ENCODE data around the gene PROCA1. TPM values are rescaled to one million over a fixed set of nuclear protein-coding genes. Genes with fewer than 3 reads are reported as not detected.

The PROCA1 gene
- total RNA-seq, 2 donors from 2014 or later: not detected

DNA sequence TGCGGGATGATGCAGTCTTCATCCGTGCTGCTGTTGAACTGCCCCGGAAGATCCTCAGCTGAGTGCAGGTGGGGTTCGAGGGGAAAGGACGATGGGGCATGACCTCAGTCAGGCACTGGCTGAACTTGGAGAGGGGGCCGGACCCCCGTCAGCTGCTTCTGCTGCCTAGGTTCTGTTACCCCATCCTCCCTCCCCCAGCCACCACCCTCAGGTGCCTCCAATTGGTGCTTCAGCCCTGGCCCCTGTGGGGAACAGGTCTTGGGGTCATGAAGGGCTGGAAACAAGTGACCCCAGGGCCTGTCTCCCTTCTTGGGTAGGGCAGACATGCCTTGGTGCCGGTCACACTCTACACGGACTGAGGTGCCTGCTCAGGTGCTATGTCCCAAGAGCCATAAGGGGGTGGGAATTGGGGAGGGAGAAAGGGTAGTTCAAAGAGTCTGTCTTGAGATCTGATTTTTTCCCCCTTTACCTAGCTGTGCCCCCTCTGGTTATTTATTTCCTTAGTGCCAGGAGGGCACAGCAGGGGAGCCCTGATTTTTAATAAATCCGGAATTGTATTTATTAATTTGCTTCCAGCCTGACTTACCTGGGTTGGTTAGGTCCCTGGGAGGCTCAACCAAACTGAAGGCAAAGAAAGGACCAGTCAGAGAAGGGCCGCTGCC, 38.0 kb upstream of the PROCA1 start:
- intact Hi-C loops (cut with DNase I): no loop called here
- Histone ChIP-seq H3K27me3 (no peaks in the 10 kb centered on the region), H3K36me3 (replicated peaks in 1 of 2; ENCODE audit: insufficient read depth in 1 of 2, low read depth in 2 of 2) (peaks cover 0 to 7% of the 10 kb centered on the region in 2 donors), H3K4me3 (no peak overlapping the region), H3K27ac (peak overlapping the region in 3 of 4 donors; percentile 33 to 98 (median 49)), H3K4me1 (peaks cover 58% of the 10 kb centered on the region), H3K9me3 (no peaks in the 10 kb centered on the region)
- no peak for TF ChIP-seq POLR2A (IDR thresholded peaks at IDR 0.05)
- TF ChIP-seq, protein P1, sequence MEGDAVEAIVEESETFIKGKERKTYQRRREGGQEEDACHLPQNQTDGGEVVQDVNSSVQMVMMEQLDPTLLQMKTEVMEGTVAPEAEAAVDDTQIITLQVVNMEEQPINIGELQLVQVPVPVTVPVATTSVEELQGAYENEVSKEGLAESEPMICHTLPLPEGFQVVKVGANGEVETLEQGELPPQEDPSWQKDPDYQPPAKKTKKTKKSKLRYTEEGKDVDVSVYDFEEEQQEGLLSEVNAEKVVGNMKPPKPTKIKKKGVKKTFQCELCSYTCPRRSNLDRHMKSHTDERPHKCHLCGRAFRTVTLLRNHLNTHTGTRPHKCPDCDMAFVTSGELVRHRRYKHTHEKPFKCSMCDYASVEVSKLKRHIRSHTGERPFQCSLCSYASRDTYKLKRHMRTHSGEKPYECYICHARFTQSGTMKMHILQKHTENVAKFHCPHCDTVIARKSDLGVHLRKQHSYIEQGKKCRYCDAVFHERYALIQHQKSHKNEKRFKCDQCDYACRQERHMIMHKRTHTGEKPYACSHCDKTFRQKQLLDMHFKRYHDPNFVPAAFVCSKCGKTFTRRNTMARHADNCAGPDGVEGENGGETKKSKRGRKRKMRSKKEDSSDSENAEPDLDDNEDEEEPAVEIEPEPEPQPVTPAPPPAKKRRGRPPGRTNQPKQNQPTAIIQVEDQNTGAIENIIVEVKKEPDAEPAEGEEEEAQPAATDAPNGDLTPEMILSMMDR (IDR thresholded peaks at IDR 0.05): no peak
- DNase-seq: no peak
- WGBS, 2 donors: 20 to 52% methylated on average over 2 to 11 of the region's 11 CpGs
- ATAC-seq: no peak

DNA sequence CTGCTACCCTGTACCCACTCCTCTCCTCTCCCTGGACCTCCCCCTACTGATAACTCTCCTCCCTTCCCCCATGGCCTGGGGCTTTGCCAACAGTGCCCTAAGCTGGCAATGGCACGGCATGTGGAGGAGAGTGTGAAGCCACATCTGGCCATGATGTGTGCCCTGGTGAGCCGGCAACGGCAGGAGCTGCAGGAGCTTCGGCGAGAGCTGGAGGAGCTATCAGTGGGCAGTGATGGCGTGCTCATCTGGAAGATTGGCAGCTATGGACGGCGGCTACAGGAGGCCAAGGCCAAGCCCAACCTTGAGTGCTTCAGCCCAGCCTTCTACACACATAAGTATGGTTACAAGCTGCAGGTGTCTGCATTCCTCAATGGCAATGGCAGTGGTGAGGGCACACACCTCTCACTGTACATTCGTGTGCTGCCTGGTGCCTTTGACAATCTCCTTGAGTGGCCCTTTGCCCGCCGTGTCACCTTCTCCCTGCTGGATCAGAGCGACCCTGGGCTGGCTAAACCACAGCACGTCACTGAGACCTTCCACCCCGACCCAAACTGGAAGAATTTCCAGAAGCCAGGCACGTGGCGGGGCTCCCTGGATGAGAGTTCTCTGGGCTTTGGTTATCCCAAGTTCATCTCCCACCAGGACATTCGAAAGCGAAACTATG, 37.3 kb upstream of the PROCA1 start:
- peak overlapping the region in 3 of 4 donors; percentile 33 to 98 (median 94) for H3K27ac ChIP-seq
- ATAC-seq (no peak), DNase-seq (peak in 2 of 4 donors; percentile 41 to 52)
- no peaks in the 10 kb centered on the region for H3K27me3 ChIP-seq
- H3K4me1 ChIP-seq: peaks cover 58% of the 10 kb centered on the region
- no peaks in the 10 kb centered on the region for H3K9me3 ChIP-seq
- intact Hi-C loops (cut with DNase I): no loop called here
- peak in 1 of 3 donors; percentile 4 for TF ChIP-seq POLR2A (IDR thresholded peaks at IDR 0.05)
- TF ChIP-seq, protein P1 (IDR thresholded peaks at IDR 0.05): no peak
- WGBS, 2 donors: 10 to 53% methylated on average over 4 to 18 of the region's 18 CpGs
- no peak overlapping the region for H3K4me3 ChIP-seq
- peaks cover 0 to 7% of the 10 kb centered on the region in 2 donors for H3K36me3 ChIP-seq (replicated peaks in 1 of 2; ENCODE audit: insufficient read depth in 1 of 2, low read depth in 2 of 2)

DNA sequence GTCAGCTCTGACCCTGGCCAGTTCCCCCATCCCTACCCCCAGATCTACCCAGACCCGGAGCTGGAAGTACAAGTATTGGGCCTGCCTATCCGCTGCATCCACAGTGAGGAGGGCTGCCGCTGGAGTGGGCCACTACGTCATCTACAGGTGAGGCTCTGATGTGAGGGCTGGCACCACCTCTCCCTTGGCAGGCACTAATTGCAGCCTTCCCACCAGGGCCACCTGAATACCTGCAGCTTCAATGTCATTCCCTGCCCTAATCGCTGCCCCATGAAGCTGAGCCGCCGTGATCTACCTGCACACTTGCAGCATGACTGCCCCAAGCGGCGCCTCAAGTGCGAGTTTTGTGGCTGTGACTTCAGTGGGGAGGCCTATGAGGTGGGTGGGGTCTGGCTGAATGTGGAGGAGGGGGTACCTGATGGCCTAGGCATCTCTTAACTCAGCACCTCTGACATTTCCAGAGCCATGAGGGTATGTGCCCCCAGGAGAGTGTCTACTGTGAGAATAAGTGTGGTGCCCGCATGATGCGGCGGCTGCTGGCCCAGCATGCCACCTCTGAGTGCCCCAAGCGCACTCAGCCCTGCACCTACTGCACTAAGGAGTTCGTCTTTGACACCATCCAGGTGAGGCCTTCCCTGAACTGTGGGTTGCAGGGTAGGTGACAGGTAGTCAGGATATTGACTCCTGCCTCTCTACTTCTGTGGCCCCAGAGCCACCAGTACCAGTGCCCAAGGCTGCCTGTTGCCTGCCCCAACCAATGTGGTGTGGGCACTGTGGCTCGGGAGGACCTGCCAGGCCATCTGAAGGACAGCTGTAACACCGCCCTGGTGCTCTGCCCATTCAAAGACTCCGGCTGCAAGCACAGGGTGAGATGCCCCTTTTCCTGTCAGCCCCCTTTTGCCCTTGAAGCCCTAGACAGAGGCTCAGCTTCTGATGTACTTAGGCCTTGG, 36.4 kb upstream of the PROCA1 start:
- intact Hi-C loops (cut with DNase I): no loop called here
- peaks cover 64% of the 10 kb centered on the region for H3K4me1 ChIP-seq
- no peak for TF ChIP-seq POLR2A (IDR thresholded peaks at IDR 0.05)
- TF ChIP-seq, protein P1 (IDR thresholded peaks at IDR 0.05): no peak
- H3K36me3 ChIP-seq (replicated peaks in 1 of 2; ENCODE audit: insufficient read depth in 1 of 2, low read depth in 2 of 2): peaks cover 0 to 7% of the 10 kb centered on the region in 2 donors
- DNase-seq: peak in 2 of 4 donors; percentile 19 to 22
- 54 to 70% methylated on average over 9 to 18 of the region's 18 CpGs for WGBS, 2 donors
- ATAC-seq: no peak
- no peaks in the 10 kb centered on the region for H3K27me3 ChIP-seq
- no peak overlapping the region for H3K4me3 ChIP-seq
- H3K27ac ChIP-seq: peak overlapping the region; percentile 93 to 98 (median 94)
- no peaks in the 10 kb centered on the region for H3K9me3 ChIP-seq

DNA sequence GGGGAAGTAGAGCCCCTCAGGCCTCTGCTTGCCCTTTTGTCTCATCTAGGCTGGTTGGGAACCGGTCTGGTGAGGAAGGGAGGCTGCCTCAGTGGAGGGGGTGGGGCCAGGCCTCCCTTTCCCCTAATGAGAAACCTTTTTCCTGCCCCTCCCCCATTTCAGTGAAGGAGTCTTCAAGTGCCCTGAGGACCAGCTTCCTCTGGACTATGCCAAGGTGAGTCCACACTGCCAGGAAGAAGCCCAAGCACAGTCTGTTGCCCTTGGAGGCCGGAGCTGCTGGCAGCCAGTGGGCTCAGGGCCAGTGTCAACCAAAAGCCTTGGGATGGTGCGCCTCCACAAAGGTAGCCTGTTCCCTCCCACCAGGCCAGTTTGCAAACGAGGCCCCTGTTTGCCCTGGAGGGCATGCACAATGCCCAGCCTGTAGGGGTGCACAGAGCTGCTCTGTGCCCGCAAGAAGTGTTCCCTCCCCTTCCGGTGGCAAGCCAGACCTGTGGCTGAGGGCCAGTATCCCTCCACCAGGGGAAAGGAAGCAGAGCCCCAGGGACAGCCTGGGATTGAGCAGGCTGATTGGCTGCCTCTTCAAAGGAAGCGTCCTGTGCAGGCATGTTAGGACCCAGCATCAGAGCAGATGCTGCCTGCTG, 35.5 kb upstream of the PROCA1 start:
- WGBS, 2 donors: 13 to 17% methylated on average over 1 to 7 of the region's 7 CpGs
- no peak overlapping the region for H3K4me3 ChIP-seq

More for the DNA sequence above, 35.5 kb upstream of the PROCA1 start:
- Histone ChIP-seq H3K36me3 (replicated peaks in 1 of 2; ENCODE audit: insufficient read depth in 1 of 2, low read depth in 2 of 2) (peaks cover 0 to 7% of the 10 kb centered on the region in 2 donors), H3K9me3 (no peaks in the 10 kb centered on the region), H3K27me3 (no peaks in the 10 kb centered on the region), H3K27ac (peak overlapping the region; percentile 93 to 98 (median 94)), H3K4me1 (peaks cover 71% of the 10 kb centered on the region)
- intact Hi-C loops (cut with DNase I): no loop called here
- DNase-seq: peak; percentile 80 to 93 (median 92)
- TF ChIP-seq POLR2A (IDR thresholded peaks at IDR 0.05): peak; percentile 3 to 32 (median 20)
- TF ChIP-seq, protein P1 (IDR thresholded peaks at IDR 0.05): peak in 1 of 7 experiments; percentile 23
- ATAC-seq: peak; percentile 41
